Medulla oblongata (tissue), 1 donor: ENCODE data around the gene P2RX2.

Source experiments
- DNase-seq: peaks from one replicate; pipeline ENCODE4 v3.0.0-alpha.2; 2015; ENCODE audit errors: extremely low spot score

The P2RX2 gene

GRCh38 chr12:132602572-132603239, 15.9 kb upstream of the P2RX2 start:
- no peak for DNase-seq

DNA sequence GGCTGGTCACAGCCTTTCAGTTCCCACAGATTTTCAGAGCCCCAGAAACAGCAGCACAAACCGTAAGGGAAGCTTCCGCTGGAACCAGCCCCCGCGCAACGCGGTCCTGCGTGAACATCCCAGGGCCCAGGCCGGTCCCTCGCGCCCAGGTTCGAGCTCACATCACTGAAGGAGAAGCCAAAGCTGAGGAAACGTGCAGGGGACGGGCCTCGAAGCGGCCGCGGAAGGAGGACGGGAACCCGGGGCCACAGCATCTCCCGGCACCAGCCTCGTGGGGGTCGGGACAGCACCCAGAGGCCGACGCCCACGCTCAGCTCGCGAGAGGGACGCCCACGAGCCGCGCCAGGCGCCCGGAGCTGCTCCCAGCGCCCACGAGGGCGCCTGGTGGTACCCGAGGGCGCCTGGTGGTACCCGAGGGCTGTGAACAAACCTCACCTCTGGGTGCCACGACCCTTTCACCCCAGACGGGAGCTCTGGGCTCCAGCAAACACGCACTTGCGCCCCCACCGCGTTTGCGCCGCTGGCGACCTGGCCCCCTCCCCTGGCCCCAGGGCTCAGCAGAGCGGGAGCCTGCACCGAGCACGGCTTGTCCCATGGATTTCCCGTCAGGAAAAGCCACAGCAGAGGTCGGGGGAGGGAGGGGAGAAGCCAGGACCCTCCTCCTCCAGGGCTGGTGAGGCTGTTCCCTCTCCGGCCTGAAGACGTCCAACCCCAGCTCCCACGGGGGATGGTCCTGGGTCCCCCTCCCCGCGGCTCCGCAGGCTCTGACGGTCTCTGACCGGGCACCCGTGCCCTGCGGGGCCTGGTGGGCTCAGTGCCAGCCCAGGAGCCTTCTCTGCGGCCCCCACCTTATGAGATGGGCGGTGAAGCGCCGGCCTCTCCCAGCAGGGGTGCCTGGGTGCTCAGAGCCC, 15.1 kb upstream of the P2RX2 start:
- DNase-seq: no peak

DNA sequence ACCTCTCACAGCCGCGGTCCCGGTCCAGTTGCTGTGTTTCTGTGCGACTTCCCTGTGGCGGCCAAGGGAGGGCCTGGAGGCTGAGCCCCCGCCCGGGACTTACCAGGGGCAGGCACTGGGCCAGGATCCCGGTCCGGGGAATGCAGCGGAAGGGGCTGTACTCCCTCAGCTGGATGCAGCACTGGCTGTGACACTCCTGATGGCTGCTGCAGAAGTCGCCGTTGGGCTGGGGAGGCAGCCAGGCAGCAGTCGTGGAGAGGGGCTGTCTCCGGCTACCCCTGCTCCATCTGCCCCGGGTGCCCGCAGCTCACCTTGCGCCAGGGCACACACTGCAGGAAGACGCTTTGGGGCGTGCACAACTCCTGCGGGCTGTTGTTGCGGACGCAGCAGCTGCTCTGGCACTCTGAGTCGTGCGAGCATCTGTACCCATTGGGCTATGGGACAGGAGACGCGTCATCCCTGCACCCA, 14.4 kb upstream of the P2RX2 start:
- no peak for DNase-seq

GRCh38 chr12:132604668-132605441, 13.7 kb upstream of the P2RX2 start:
- no peak for DNase-seq

DNA sequence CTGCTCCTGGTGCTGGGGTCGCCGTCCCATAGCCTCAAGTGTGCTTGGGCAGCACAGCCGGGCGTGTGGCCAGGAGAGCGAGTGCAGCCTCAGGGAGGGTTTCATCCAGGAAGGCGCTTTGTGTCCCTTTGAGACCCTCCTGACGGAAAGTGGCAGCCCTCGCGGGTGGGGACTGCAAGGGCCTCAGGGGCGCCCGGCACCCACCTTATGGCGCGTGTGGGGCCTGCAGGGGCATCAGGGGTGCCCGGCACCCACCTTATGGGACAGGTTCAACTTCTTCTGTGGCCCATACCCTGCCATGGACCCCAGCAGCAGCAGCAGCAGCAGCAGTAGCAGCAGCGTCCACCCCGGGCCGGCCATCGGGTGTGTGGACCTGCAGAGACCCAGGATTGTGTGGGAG, 12.7 kb upstream of the P2RX2 start:
- DNase-seq: no peak

DNA sequence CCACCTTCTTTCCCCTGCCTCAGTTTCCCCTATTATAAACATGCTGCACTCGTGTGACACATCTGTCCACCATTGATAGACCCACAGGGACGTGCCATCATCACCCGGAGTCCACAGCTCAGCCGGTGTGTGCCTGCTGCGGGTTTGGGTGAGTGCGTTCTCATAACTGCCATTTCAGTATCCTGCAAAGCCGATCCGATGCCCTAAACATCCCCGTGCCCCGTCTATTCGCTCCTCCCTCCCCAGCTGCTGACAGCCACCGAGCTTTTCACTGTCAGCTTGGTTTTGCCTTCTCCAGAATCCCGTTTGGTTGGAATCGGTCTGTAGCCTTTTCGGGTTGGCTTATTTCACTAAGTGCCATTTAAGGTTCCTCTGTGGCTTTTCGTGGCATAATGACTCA, 12.1 kb upstream of the P2RX2 start:
- no peak for DNase-seq

GRCh38 chr12:132606927-132607326, 11.6 kb upstream of the P2RX2 start:
- no peak for DNase-seq

- DNase-seq: no peak
Observed at GRCh38 chr12:132608231-132609171, 10.1 kb upstream of the P2RX2 start.

DNA sequence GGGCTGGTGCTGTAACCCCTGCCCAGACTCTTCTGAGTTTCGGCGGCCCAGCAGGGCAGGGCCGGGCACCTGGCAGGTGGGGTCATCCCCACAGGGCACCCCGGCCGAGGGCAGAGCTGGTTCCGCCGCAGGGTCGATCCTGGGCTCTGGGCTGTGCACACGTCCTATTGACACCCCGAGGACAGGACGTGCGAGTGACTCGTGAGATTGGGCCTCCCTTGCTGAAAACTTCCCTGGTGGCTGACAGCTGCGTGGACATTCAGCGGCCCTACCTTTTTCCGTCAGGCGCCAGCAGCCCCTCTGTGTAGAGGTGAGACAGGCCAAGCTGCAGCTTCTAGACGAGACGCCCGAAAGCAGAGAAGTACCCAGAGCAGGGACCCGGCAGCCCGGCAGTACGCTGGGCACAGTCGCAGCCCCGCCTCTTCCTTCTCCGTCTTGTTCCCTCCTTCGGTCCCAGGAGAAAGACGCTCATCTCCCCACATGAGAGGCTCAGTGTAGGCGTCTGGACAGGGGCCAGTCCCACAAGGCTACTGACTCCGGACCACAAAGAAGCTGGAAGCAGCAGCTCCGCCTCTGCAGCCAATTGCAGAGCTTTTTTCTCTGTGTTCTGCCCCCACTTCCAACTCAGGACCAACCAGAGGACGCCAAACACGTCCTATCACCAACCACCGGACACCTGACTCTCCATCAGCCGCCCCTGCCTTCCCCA, 8.4 kb upstream of the P2RX2 start, which contains the start of gene LRCOL1:
Gene LRCOL1, minus strand, starts transcription at position 532 of the 709 bp plus-strand sequence. CDS start 4,331 bp downstream, outside the sequence.
- peak; percentile 38 for DNase-seq

DNA sequence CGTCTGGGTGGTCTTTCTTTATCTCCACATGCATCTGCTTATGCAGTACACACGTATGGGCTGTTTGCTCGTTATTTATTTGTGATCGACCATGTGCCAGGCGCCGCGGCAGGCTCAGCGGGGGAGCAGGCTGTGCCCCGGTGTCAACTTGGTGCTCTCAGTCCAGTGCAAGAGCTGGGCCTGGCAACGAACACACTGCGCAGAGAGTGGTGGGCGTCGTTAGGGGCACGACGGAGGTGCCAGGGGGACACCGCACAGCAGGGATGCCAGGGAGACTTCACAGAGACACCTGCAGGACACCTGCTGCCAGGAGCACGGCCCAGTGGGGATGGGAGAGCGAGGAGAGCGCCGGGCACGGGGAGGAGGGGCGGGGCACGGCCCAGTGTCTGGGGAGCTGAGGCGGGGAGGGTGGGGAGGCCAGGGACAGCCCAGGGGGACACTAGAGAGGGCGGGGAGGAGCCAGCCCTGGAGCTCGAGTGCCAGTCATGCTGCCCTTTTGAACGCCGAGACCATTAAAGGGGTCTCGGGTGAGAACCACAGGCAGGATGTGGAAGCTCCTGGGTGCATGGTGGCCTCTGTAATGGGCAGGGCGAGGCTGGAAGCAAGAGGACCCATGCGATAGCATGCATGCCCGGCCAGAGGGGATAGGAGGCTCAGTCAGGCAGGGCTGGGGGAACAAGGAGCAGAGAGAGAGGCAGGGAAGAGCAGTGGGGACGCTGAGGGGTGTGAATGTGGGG, 7.5 kb upstream of the P2RX2 start:
- DNase-seq: no peak

- DNase-seq: no peak
Observed at GRCh38 chr12:132611620-132612019, 7.0 kb upstream of the P2RX2 start.

DNA sequence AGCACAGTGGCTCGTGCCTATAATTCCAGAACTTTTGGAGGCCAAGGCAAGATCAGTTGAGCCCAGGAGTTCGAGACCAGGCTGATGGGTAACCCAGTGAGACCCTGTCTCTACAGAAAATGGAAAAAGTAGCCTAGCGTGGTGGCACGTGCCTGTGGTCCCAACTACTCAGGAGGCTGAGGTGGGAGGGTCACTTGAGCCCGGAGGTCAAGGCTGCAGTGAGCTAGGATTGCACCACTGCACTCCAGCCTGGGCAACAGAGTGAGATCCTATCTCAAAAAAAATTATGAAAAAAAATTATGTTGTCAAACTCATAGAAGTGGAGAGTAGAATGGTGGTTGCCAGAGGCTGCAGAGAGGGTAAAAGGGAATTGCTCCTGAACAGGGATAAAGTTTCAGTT, 4.5 kb upstream of the P2RX2 start:
- DNase-seq: no peak

DNA sequence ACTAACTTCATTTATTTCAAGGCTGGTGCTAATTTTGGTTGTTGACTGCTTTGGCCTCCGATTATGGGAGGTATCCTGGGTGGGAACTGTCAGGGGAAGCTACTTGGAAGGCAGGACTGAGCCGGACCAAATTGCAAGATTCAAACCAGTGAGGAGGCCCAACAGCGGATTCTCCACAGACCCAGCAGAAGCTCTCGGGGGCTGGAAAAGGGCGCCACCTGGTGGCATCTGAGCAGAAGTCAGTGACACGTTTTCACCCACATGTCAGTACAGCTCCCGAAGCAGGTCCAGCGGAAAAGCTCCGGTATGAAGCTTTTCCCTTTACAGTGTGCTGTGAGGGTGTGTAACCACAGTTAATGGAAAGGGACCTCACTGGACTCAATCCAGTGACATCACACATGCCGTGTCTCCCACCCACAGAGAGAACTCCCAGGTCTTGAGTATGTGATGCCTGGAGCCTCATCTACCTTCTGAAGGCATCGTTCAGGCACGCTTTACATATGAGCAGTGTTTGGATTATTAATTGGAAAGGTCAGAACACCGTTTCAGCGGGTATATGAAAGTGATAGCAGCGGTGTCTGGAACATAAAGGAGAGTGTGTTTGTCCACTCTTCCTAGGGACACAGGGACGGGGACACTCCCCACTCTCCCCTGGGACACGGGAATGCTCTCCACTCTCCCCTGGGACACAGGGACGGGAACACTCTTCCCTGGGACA, 3.6 kb upstream of the P2RX2 start:
- DNase-seq: peak; percentile 93

DNA sequence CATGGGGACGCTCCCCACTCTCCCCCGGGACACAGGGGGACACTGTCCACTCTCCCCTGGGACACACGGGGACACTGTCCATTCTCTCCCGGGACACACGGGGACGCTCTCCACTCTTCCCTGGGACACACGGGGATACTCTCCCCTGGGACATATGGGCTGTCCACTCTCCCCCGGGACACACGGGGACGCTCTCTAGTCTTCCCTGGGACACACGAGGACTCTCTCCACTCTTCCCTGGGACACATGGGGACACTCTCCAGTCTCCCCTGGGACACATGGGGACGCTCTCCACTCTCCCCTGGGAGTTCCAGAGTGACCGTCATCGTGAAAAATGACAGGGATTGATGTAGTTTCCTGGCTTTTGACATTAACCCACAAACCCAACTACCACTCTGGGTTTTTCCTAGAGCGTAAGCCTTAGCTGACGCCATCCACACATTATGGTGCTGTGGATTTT, 3.0 kb upstream of the P2RX2 start:
- no peak for DNase-seq

GRCh38 chr12:132617135-132617701, 1.4 kb upstream of the P2RX2 start:
- DNase-seq: no peak

DNA sequence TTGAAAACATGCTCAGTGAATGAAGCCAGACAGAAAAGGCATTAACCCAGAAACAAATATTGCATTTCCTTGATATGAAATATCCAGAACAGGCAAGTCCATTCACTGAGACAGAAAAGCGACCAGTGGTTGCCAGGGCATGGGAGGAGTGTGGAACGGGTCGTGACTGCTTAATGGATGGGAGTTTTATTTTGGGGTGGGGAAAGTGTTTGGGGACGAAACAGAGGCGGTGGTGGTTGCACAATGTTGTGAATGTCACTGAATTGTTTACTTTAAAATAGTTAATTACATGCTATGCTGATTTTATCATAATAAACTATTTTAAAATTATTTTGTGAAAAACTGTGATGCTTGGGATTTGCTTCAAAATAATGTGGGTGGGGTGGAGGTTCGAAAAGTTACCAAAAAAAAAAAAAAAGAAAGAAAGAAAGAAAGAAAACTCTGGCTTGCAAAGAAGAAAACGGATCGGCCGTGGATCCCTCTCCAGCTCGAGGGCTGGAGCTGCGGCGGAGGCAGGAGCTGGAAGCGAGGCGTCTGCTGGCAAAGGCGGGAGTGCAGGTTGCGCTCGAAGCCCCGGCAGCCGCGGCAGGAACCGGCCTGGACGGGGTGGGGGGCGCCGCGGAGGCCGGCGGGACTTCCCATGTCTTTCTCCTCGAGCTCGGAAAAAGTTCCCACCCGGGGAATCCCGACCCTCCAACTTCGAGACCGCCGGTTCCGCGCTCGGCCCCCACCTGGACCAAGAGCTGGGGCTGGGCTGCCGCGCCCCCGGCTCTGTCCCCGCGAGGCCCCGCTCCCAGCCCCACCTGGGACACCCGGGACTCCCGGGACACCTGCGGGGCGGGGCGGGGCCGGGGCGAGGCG, 524 bp upstream of the P2RX2 start:
- DNase-seq: no peak

DNA sequence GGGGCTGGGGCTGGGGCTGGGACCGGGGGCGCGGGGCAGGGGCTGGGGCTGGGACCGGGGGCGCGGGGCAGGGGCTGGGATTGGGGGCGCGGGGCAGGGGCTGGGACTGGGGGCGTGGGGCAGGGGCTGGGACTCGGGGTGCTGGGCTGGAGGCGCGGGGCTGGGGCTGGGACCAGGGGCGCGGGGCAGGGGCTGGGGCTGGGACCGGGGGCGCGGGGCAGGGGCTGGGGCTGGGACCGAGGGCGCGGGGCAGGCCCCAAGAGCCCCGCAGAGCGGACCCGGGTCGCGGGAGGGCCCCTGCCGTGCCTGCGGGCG, 452 bp downstream of the P2RX2 start:
- DNase-seq: no peak
